Mesendoderm (in vitro differentiated cells): ENCODE results near the gene GDNF.
A peak's percentile ranks its signal among the peaks of the same experiment; 100 is the strongest.
"Not testable (repeated sequence)": the region's sequence is repeated elsewhere in the genome, so short reads cannot be mapped to it uniquely, and the experiment has no call there.

Experiments used
- DNase-seq: peaks from one replicate; pipeline ENCODE4 v3.0.0; 2013
- H2AK5ac ChIP-seq: 2 replicates; pipeline ENCODE4 v1.6.1; 2013; ENCODE audit warnings: low read length, inconsistent platforms
- H2BK120ac ChIP-seq: 2 replicates; pipeline ENCODE4 v1.6.1; 2013; ENCODE audit warnings: low read depth, mild to moderate bottlenecking, low read length, moderate library complexity, mixed read lengths
- H2BK15ac ChIP-seq: replicated peaks from 2 replicates; pipeline ENCODE4 v1.6.1; 2013; ENCODE audit warnings: low read depth, mild to moderate bottlenecking, moderate library complexity
- H2BK5ac ChIP-seq: 2 replicates; pipeline ENCODE4 v1.6.1; 2013; ENCODE audit warnings: low read length, inconsistent platforms
- H3K18ac ChIP-seq: 2 replicates; pipeline ENCODE4 v1.6.1; 2013; ENCODE audit warnings: mild to moderate bottlenecking, low read length, mixed read lengths
- H3K23ac ChIP-seq: one replicate; pipeline ENCODE4 v1.6.1; 2013; ENCODE audit warnings: low read length
- H3K27ac ChIP-seq: 2 replicates; pipeline ENCODE4 v1.5.1; 2013; ENCODE audit warnings: low read depth, mild to moderate bottlenecking, inconsistent platforms, low read length, moderate library complexity
- H3K27me3 ChIP-seq: 2 replicates; pipeline ENCODE4 v1.6.1; 2013; ENCODE audit warnings: low read length, control low read depth, mild to moderate bottlenecking, inconsistent platforms; ENCODE audit not compliant: insufficient read depth, poor library complexity
- H3K36me3 ChIP-seq: 2 replicates; pipeline ENCODE4 v1.6.1; 2013; ENCODE audit warnings: low read length, inconsistent platforms; ENCODE audit not compliant: control insufficient read depth, insufficient read depth
- H3K4ac ChIP-seq: one replicate; pipeline ENCODE4 v1.6.1; 2013; ENCODE audit warnings: low read depth, mild to moderate bottlenecking, low read length, moderate library complexity
- H3K4me1 ChIP-seq: 2 replicates; pipeline ENCODE4 v1.6.1; 2013; ENCODE audit warnings: low read depth, low read length, inconsistent platforms; ENCODE audit not compliant: control insufficient read depth
- H3K4me2 ChIP-seq: 2 replicates; pipeline ENCODE4 v1.6.1; 2013; ENCODE audit warnings: low read length
- H3K4me3 ChIP-seq: 2 replicates; pipeline ENCODE4 v1.5.1; 2013; ENCODE audit warnings: mild to moderate bottlenecking, low read length
- H3K56ac ChIP-seq: one replicate; pipeline ENCODE4 v1.6.1; 2013; ENCODE audit warnings: low read length
- H3K79me1 ChIP-seq: 2 replicates; pipeline ENCODE4 v1.6.1; 2013; ENCODE audit warnings: low read length, inconsistent platforms
- H3K79me2 ChIP-seq: 2 replicates; pipeline ENCODE4 v1.6.1; 2013; ENCODE audit warnings: mild to moderate bottlenecking, low read length; ENCODE audit not compliant: control insufficient read depth, insufficient read depth
- H3K9ac ChIP-seq: 2 replicates; pipeline ENCODE4 v1.6.1; 2013; ENCODE audit warnings: low read length, inconsistent platforms
- H4K5ac ChIP-seq: one replicate; pipeline ENCODE4 v1.6.1; 2013; ENCODE audit warnings: low read length
- H4K8ac ChIP-seq: one replicate; pipeline ENCODE4 v1.6.1; 2013; ENCODE audit warnings: low read depth, mild to moderate bottlenecking, control low read depth, low read length, moderate library complexity
- WGBS: extraction: QIAGEN DNeasy Blood & Tissue Kit; methylation state at CpG from one replicate; pipeline ENCODE4 v1.1.7; 2013; ENCODE audit warnings: low lambda C conversion rate, missing lambda C conversion rate; ENCODE audit not compliant: insufficient coverage; ENCODE audit errors: extremely low coverage; 5-methylcytosine and 5-hydroxymethylcytosine counted together

Gene GDNF

GRCh38 chr5:37787742-37788141 lies 52.1 kb downstream of the GDNF start:
- no CpG with 5 or more reads among the region's 6 CpGs for WGBS
- Histone ChIP-seq H2BK15ac (no peak overlapping the region), H3K56ac (no peak overlapping the region), H3K79me1 (no peaks in the 10 kb centered on the region), H3K9ac (no peak overlapping the region), H3K79me2 (no peaks in the 10 kb centered on the region), H3K27ac (no peak overlapping the region), H3K18ac (no peak overlapping the region), H4K5ac (no peak overlapping the region), H3K4me2 (no peak overlapping the region), H2BK120ac (no peak overlapping the region), H2BK5ac (no peak overlapping the region), H3K4me1 (no peaks in the 10 kb centered on the region), H3K27me3 (no peaks in the 10 kb centered on the region), H2AK5ac (no peak overlapping the region), H3K4ac (no peak overlapping the region), H3K36me3 (no peaks in the 10 kb centered on the region), H3K23ac (no peak overlapping the region), H4K8ac (no peak overlapping the region), H3K4me3 (no peak overlapping the region)
- DNase-seq = no peak

DNA sequence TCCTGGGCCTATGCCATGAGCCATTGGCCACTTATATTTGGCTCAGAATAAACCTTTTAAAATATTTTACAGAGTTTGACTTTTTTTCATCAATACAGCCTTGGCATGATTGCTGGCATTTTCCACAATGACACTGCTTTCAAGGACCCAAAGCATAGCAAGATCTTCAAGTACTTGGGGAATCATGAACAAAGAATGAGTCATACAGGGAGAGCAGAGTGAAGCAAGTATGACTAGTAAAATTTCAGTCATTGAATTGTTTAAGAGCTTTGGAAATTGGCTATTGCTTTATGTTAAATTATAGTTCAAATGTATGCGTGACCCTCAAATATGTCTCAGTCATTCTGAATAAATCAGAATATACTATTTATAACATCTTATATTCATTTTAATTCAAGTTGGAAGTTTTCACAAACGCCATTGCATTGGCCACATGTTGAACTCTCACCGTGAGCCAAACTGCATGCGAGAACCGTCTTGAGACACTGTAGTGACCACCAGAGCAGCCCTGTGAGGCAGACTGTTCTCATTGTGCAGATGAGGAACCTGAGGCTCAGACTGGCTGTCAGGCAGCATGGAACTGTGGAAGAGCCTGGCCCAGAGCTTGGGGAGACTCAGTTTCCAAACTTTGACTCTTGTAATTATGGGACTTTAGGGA lies 52.9 kb downstream of the GDNF start:
- H3K4ac ChIP-seq = no peak overlapping the region

GRCh38 chr5:37786416-37786815 lies 53.4 kb downstream of the GDNF start:
- no peak overlapping the region for H2AK5ac ChIP-seq
- no peaks in the 10 kb centered on the region for H3K27me3 ChIP-seq
- H3K18ac ChIP-seq = no peak overlapping the region
- no peak overlapping the region for H2BK5ac ChIP-seq
- DNase-seq = peak; percentile 36
- no peak overlapping the region for H3K4me2 ChIP-seq
- H3K4me1 ChIP-seq = no peaks in the 10 kb centered on the region
- no peak overlapping the region for H3K4me3 ChIP-seq
- H3K27ac ChIP-seq = no peak overlapping the region
- no peak overlapping the region for H4K8ac ChIP-seq
- H3K36me3 ChIP-seq = no peaks in the 10 kb centered on the region
- WGBS = no CpG with 5 or more reads among the region's 2 CpGs
- no peak overlapping the region for H3K9ac ChIP-seq
- H3K23ac ChIP-seq = no peak overlapping the region
- no peak overlapping the region for H3K56ac ChIP-seq
- H2BK15ac ChIP-seq = no peak overlapping the region
- no peak overlapping the region for H2BK120ac ChIP-seq
- H4K5ac ChIP-seq = no peak overlapping the region
- no peaks in the 10 kb centered on the region for H3K79me1 ChIP-seq
- no peak overlapping the region for H3K4ac ChIP-seq
- no peaks in the 10 kb centered on the region for H3K79me2 ChIP-seq

More for the DNA sequence above, 52.9 kb downstream of the GDNF start:
- H4K8ac ChIP-seq = no peak overlapping the region
- no peak overlapping the region for H2BK120ac ChIP-seq
- no CpG with 5 or more reads among the region's 5 CpGs for WGBS
- no peak overlapping the region for H4K5ac ChIP-seq
- H3K4me1 ChIP-seq = no peaks in the 10 kb centered on the region
- H3K9ac ChIP-seq = no peak overlapping the region
- H3K18ac ChIP-seq = no peak overlapping the region
- H2BK5ac ChIP-seq = no peak overlapping the region
- H3K27me3 ChIP-seq = no peaks in the 10 kb centered on the region
- H3K4me3 ChIP-seq = no peak overlapping the region
- H3K27ac ChIP-seq = no peak overlapping the region
- no peak overlapping the region for H3K56ac ChIP-seq
- no peaks in the 10 kb centered on the region for H3K79me2 ChIP-seq
- no peak overlapping the region for H3K4me2 ChIP-seq
- H3K79me1 ChIP-seq = no peaks in the 10 kb centered on the region
- peak; percentile 28 for DNase-seq
- no peak overlapping the region for H3K23ac ChIP-seq
- H2BK15ac ChIP-seq = no peak overlapping the region
- H3K36me3 ChIP-seq = no peaks in the 10 kb centered on the region
- peak overlapping the region; percentile 69 for H2AK5ac ChIP-seq

DNA sequence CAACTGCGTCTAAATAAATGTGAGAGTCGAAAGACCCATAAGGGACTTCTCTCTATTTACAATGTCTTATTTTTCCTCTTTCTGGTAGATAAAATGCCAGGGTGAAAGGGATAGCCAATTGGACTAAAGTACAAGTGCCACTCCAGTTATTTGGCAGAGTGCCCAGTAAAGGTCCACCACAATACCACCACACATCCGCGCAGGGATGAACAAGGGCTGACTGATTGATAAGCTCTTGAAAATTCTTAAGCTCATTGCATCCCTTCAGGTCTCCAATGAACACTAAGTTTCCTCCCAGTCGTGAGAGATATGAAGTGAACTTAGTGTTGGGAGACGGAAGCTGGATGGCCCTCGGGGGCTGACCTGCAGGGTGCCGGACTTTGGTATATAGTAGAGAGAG lies 58.4 kb downstream of the GDNF start:
- H2BK5ac ChIP-seq, H3K4me1 ChIP-seq, H3K4me3 ChIP-seq, H3K36me3 ChIP-seq, H3K18ac ChIP-seq, H4K8ac ChIP-seq, H2AK5ac ChIP-seq, H3K4me2 ChIP-seq, H2BK15ac ChIP-seq, H3K9ac ChIP-seq, H3K27me3 ChIP-seq, H3K23ac ChIP-seq, H2BK120ac ChIP-seq, H4K5ac ChIP-seq, H3K79me1 ChIP-seq, H3K56ac ChIP-seq, H3K27ac ChIP-seq, DNase-seq, H3K4ac ChIP-seq, H3K79me2 ChIP-seq: not testable (repeated sequence)
- WGBS = no CpG with 5 or more reads among the region's 8 CpGs

DNA sequence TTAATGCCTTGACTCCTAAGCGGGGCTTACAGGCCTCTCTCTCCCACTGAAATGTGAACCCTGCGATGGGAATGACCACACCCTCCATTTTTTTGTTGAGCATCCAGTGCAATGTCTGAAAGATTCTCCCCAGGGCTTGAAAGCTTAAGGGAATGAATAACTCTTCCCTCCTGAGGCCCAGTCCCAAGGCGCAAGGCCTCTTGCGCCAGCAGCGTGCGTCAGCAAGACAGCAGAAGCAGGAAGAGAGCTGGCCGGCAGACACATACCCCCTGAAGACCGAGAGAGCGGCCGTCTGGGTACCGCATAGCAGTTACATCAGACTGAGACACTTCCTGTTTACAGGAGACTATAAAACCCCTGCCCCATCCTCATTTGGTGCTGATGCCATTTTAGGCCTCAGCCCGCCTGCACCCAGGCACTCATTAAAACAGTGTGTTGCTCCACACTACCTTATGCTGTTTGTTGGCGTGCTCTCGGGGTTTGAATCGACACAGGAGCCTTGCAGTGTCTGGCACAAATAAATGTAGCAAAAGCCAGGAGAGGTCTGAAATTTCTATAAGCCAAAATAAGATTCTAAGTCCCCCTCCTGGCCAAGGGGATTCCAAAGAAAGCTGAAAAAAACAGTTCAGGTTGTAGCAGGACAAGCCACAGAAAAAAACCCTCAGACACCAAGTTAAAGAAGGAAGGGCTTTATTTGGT lies 62.3 kb downstream of the GDNF start:
- H3K27ac ChIP-seq = no peak overlapping the region

More for the DNA sequence above, 62.3 kb downstream of the GDNF start:
- Histone ChIP-seq H2BK120ac (no peak overlapping the region), H3K23ac (no peak overlapping the region), H3K79me1 (no peaks in the 10 kb centered on the region), H2BK15ac (no peak overlapping the region), H3K9ac (no peak overlapping the region), H3K56ac (no peak overlapping the region), H3K79me2 (no peaks in the 10 kb centered on the region), H2BK5ac (no peak overlapping the region), H4K8ac (no peak overlapping the region), H3K36me3 (no peaks in the 10 kb centered on the region), H3K4ac (no peak overlapping the region), H2AK5ac (no peak overlapping the region), H3K27me3 (no peaks in the 10 kb centered on the region), H3K18ac (no peak overlapping the region), H4K5ac (no peak overlapping the region), H3K4me2 (no peak overlapping the region), H3K4me3 (no peak overlapping the region), H3K4me1 (no peaks in the 10 kb centered on the region)
- no peak for DNase-seq
- no CpG with 5 or more reads among the region's 15 CpGs for WGBS
